GM19455 (cell line): ENCODE measurements around the gene FANCE.

Source experiments
- ATAC-seq: cut with Tn5 transposase; IDR thresholded peaks from one replicate; pipeline ENCODE4 v1.9.1; 2021; ENCODE audit not compliant: unreplicated experiment

Gene FANCE

GRCh38 chr6:35465646-35466045 is 13.5 kb downstream of the FANCE start:
- ATAC-seq = no peak

- peak; percentile 66 for ATAC-seq
These were observed 16.2 kb downstream of the FANCE start, which contains the start of gene RPL10A for GRCh38 chr6:35468181-35468979. TSS of gene RPL10A (plus strand) at chr6:35468401. CDS start at chr6:35468435, 34 bp downstream.

- ATAC-seq = peak; percentile 4
These were observed 17.0 kb downstream of the FANCE start for GRCh38 chr6:35468980-35469750.

- no peak for ATAC-seq
These were observed 17.9 kb downstream of the FANCE start for GRCh38 chr6:35469751-35470662.

GRCh38 chr6:35470663-35471120 is 18.6 kb downstream of the FANCE start:
- no peak for ATAC-seq

GRCh38 chr6:35471836-35472345 is 19.8 kb downstream of the FANCE start:
- ATAC-seq = no peak

GRCh38 chr6:35473075-35473849 is 21.1 kb downstream of the FANCE start:
- no peak for ATAC-seq

GRCh38 chr6:35473850-35474130 is 21.7 kb downstream of the FANCE start:
- ATAC-seq = no peak

- no peak for ATAC-seq
These were observed 22.2 kb downstream of the FANCE start for GRCh38 chr6:35474131-35474941.

GRCh38 chr6:35474942-35475570 is 22.9 kb downstream of the FANCE start:
- no peak for ATAC-seq

- no peak for ATAC-seq
These were observed 23.4 kb downstream of the FANCE start for GRCh38 chr6:35475573-35475972.

- ATAC-seq = no peak
These were observed 23.9 kb downstream of the FANCE start for GRCh38 chr6:35476004-35476403.

- ATAC-seq = no peak
These were observed 24.9 kb downstream of the FANCE start for GRCh38 chr6:35477028-35477427.

GRCh38 chr6:35477551-35478179 is 25.5 kb downstream of the FANCE start:
- no peak for ATAC-seq

- no peak for ATAC-seq
These were observed 26.1 kb downstream of the FANCE start for GRCh38 chr6:35478259-35478658.

GRCh38 chr6:35480176-35480575 is 28.0 kb downstream of the FANCE start:
- ATAC-seq = no peak

GRCh38 chr6:35481226-35481625 is 29.1 kb downstream of the FANCE start:
- ATAC-seq = no peak

GRCh38 chr6:35483062-35483461 is 30.9 kb downstream of the FANCE start:
- no peak for ATAC-seq
